Measurements from ENCODE around the gene TCAIM.

TCAIM gene

DNA sequence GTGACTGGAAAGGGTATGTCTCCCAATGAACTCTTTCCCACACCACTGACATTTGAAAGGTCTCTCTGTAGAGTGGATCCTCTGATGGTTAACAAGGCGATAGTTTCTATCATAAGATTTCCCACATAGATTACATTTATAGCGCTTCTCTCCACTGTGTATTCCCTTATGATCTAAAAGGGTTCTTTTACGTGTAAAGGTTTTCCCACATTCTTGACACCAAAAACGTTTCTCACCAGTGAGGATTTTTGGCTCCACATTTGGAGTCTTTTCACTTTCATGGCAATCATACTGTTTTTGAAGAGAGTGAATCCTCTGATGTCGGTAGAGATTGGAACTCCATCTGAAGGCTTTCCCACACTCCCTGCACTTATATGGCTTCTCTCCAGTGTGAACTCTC is 108.4 kb downstream of the TCAIM start:
- no peak for DNase-seq

DNA sequence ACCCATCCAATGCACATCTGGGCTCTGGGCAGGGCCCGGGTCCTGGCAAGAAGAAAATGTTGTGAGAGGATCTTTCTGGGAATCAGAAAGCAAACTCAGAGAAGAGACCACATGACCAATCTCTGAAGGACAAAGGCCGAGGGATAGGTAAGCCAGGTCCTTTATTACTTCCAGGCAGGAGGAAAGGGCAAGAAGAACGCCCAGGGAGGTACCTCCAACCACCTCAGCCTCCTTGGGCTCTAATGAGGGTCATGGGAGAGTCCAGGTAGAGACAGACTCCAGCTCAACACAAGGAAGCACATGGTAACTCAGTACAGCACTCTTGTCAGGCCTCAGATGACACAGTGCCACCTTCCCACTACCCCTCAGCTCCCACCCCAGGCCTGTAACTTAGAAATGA is 112.9 kb downstream of the TCAIM start:
- no peak for DNase-seq

DNA sequence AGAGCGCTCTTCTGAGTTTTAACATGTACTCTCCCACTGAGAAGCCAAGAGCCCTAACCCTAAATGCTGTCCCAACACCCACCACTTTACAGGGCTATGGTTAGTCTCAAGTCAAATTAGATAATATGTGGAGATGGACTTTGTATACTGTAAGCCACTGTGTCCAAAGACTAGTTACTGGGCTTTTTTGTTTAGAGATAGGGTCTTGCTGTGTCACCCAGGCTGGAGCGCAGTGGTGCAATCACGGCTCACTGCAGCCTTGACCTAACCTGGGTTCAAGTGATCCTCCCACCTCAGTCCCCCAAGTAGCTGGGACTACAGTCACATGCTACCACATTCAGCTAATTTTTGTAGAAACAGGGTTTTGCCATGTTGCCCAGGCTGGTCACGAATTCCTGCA is 115.7 kb downstream of the TCAIM start:
- DNase-seq = no peak

DNA sequence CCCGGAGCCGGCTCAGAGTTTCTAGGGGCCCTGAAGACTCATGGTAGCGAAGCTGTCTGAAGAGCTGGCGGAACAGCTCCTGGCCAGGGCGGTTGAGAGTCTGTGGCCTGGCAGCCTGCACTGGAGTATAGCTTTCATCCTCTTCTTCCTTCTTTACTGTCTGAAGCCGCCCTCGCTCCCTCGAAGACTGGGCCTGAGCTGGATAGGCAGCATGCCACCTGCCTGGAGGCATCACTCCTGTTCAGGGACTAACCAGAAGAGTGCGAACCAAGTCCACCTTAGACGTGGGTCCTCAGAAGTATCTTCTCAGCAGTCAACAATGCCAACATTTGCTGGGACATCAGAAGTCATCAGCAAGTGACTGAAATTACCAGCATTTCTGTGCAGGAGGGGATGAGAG is 116.8 kb downstream of the TCAIM start:
- DNase-seq = no peak

All from OCI-M1 (cell line).